Activated T-helper 1 cell treated with Interleukin-2 at 50 U/mL for 16 hours (primary cell): ENCODE data around the gene LRIG1.

Experiments
- DNase-seq: peaks from one replicate; pipeline ENCODE4 v3.0.0-alpha.2; 2020; ENCODE audit warnings: low read depth

The LRIG1 gene

GRCh38 chr3:66470956-66471686 lies 29.7 kb downstream of the LRIG1 start:
- DNase-seq, result no peak

GRCh38 chr3:66470285-66470684 lies 30.5 kb downstream of the LRIG1 start:
- DNase-seq, result no peak

DNA sequence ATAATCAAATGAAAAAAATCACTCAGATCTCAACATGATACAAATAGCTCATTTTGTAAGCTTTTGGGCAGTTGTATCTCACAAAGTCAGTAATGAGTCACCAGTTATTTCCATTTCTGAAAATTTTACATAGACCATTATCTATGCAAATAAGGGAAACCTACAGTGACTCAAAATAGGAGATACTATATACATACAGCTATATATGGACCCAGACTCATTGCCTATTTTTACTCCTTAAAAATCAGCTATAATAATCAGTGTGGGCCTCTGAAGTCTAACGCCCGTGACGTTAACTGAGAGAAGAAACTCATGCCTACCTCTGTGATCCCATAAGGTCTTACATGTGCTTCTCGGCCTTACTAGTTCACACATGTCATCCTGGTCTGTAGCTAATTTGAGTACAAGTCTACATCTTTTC lies 31.6 kb downstream of the LRIG1 start:
- DNase-seq, result no peak

DNA sequence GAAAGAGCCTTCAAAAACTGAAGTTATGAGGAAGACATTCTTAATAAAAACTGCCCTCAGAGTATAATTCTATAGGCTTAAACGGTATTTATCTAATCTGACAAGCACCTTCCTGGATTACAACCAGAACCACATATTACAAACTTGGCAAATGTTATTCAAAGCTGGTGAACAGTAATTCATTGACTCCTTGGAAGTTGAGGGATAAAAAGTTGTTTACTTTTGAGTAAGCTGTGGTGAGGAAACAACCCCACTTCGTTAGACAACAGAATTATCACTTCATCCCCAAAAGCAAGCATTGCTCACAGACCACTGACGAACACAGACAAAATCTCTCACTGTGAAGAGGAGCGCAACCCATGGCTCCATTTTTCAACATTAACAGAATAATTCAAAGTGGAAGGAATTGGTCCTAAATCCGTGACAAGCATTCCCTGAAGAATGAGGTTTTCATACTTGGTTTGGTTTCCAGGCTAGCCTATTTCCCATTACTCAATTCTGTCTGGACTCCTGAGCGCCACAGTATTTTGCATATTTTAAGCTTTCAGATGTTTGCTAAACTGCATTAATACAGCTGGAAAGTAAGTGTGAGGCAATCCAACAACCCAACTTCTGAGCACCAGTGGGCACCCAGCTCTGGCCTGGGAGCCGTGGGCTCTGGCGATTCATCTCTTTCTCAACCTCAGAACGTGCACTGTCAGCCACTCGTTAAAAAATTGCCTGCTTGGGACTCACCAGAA lies 32.7 kb downstream of the LRIG1 start:
- DNase-seq, result no peak

- no peak for DNase-seq
These were observed 34.1 kb downstream of the LRIG1 start for GRCh38 chr3:66466606-66467270.

DNA sequence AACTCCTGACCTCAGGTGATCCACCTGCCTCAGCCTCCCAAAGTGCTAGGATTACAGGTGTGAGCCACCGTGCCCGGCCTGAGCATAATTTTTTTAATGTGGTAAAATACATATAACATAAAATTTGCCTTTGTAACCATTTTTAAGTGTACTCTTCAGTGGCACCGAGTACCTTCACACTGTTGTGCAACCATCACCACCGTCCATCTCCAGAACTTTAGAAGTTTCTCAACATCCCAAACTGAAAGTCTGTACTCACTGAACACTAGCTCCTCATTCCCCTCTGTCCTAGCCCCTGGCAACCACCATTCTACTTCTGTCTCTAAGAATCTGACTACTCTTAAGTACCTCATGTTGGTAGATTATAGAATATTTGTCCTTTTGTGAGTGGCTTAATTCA lies 35.2 kb downstream of the LRIG1 start:
- DNase-seq, result no peak

GRCh38 chr3:66465034-66465433 lies 35.8 kb downstream of the LRIG1 start:
- DNase-seq, result no peak

- DNase-seq, result no peak
These were observed 36.3 kb downstream of the LRIG1 start for GRCh38 chr3:66464512-66464894.

DNA sequence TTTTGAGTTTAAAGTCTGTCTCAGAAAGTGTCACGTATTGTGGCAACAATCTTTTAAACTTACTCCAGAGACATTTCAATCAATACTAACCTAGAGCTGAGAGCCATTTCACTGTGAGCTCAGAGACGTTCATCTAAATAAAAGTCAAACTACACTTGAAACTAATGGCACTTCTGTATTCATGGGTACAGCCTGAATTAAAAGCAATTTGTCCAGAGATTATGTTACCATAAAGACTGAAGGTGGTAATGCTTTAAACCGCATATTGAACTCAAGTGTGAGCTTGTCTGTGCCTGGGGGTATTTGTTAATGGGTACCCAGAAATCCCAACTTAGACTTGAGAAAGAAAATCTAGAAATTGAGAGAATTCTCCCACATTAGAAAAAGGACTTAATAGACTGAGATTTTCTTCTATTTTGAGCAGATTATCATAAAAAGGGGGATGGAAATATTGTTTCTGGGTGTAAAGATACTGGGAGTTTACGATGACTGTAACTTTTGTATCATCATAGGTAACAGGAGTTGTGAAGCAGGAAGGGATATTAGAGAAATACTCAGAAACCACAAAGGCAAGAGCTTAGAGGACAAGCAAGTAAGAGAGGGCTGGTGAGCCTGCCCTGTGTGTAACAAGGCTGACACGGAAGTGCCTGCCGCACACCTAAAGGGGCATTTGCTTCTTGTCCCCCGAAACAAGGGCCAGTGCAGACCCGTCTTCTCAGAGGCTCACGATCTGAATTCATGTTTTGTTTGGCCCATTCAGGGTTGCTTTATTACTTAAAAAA lies 36.9 kb downstream of the LRIG1 start:
- DNase-seq, result no peak

DNA sequence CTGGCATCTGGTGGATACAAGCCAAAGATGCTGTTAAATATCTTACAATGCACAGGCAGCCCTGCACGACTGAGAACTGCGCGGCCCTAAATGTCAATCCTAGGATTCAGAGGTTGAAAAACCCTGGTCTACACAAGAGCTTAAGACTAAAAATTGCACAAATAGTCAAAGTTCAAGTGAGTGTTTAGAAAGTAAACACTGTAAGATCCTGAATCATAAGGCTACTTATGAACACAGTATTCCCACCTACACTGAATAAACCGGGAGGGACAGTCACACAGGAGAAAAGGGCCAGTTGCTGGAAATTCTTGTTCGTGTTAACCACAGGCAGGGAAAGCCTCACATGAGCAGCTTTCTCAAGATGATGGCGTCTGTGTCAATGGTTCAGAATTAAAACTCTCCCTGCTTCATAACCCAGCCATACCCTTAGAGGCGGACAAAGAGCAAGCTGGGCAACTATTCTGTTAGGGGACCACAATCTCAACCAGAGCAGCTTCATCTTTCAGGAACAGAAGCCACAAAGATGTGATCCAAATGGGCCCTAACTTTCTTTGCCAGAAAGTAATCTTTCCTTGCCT lies 37.7 kb downstream of the LRIG1 start:
- no peak for DNase-seq

DNA sequence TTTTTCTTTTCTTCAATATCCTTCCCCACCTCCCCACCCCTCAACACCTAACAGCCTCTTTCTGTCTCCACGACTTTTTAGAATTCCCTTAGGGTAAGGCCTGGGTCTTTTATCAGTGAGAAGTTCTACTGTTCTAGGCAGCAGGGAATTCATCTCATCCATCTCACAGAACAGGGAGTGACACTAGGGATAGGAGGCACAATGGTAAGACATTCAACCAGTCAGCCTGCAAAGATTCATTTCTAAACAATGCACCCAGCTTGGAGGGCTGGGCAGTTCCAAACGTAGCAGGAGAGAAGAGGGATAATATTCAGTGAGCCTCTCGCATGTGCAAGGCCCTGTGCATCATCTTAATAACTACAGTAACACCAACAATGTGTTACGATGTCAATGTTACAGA lies 43.6 kb downstream of the LRIG1 start:
- no peak for DNase-seq

DNA sequence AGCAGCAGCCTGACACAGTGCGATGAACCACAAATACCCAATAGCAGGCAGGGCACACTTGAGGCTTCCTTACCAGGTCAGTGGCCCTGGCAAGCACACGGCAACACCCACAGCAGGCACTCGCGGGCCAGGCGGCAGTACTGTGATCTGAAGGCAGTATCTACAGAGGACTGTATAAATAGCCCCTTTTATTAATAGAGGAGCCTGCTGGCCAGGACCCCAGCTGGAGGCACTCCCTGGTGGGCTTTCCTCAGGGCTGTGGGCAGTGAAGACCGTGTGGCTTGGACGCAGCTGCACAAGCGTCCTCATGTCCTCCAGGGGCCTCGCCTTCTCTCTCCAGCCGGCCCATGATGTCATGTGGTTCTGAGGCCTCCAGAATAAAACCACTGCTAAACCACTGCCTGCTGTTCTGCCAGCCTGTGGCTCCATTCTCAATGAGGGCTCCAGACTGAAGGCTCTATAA lies 44.1 kb downstream of the LRIG1 start:
- no peak for DNase-seq

GRCh38 chr3:66454464-66454859 lies 46.4 kb downstream of the LRIG1 start:
- no peak for DNase-seq

GRCh38 chr3:66453651-66454463 lies 47.0 kb downstream of the LRIG1 start:
- DNase-seq, result no peak

GRCh38 chr3:66452303-66453011 lies 48.4 kb downstream of the LRIG1 start:
- no peak for DNase-seq

- DNase-seq, result no peak
These were observed 49.1 kb downstream of the LRIG1 start for GRCh38 chr3:66451766-66452165.

DNA sequence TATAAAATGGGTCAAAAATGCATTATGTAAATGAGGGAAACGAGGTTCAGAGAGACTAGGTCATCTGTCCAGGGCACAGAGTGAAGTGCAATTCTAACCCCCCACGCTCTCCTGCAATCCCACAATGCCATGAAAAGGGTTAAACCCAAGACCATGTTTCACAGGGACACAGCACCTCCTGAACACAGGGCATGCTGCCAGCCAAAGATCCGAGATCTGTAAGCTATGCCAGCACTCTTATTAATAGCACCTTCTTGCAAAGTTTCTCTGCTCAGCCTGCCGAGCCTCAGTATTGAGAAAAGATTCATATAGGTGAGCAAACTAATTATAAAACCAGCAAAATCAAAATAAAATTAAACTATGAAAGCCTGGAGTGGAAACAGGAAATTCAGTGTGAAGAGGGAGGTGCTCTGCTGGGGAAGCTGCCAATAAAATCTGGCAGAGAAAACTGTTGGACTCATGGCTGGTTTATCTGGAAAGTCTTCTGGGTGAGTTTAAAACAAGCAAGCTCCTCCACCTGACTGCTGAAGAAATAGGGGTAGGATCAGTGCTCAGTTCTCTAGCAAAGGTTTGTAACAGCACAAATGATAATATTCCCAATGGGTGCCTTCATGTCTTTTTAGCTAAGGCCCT lies 50.3 kb downstream of the LRIG1 start:
- DNase-seq, result no peak

- no peak for DNase-seq
These were observed 51.3 kb downstream of the LRIG1 start for GRCh38 chr3:66449411-66449974.

DNA sequence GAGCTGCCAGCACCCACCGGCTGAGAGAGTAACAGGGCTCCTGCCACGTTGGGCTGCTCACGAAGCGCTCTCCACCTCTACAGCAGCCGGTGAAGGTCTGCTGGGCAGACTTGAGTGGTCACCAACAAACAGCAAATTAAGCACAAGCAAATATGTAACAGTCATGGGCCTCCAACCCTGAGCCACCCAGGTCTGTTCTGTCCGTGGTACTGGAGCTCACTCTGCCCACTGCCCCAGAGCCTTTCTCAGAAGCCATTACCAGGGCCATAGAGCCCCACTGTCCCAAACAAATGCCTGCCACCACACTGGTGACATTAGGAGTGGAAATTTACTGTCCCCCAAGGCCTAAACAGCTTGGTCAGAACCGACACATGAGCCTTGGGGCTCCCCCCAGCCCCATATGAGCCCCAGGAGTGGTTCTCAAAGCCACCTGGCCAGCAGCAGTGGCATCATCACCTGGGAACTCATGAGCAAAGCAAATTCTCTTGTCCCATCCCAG lies 56.6 kb downstream of the LRIG1 start:
- DNase-seq, result no peak
